ENCODE results near the gene MCAT. TPM values are rescaled to one million over a fixed set of nuclear protein-coding genes. Genes with fewer than 3 reads are reported as not detected.
A peak's percentile ranks its signal among the peaks of the same experiment; 100 is the strongest.

The MCAT gene
- total RNA-seq, 1 donor from 2014 or later, result 22.8 TPM

DNA sequence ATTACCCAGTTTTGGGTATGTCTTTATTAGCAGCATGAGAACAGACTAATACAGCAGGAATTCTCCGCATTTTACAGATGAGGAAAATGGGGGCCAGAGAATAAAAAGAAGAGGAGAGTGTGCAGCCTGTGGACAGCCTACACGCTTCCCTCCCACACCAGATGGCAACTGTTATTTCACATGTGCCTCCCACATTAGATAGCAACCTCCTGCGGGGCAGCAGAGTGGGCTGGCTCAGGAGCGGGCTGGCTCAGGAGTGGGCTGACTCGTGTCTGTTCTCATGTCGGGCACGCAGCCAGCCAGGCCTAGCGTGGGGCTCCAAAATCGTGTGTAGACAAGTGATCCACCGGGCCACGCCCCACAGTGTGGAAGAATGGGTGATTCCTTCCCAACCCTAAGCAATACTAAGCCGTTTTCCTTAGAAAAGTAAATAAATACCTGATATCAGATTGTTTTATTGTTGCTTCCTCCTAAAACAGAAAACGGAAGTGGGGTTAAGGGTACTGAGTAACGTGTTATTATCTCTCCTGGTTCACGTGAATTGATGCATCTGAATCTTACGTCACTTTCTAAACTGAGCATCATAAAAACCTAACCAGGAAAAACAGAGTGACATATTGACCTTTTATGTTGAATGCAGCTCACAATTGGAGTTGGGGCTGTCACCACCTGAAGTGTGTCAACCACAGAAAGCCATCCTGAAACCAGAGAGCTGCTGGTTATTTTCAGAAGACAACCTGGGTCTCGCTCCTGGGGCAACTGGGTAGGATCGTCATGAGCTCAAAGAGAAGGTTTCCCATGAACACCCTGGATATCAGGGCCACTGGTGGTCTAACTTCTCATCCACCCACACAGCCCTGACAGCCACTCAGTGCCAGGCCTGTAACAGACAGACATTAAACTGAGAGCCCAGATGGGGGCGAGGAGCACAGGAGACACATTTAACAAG, 57.3 kb downstream of the MCAT start:
- no peak for TF ChIP-seq POLR2A (IDR thresholded peaks at IDR 0.05)
- TF ChIP-seq, protein P1, sequence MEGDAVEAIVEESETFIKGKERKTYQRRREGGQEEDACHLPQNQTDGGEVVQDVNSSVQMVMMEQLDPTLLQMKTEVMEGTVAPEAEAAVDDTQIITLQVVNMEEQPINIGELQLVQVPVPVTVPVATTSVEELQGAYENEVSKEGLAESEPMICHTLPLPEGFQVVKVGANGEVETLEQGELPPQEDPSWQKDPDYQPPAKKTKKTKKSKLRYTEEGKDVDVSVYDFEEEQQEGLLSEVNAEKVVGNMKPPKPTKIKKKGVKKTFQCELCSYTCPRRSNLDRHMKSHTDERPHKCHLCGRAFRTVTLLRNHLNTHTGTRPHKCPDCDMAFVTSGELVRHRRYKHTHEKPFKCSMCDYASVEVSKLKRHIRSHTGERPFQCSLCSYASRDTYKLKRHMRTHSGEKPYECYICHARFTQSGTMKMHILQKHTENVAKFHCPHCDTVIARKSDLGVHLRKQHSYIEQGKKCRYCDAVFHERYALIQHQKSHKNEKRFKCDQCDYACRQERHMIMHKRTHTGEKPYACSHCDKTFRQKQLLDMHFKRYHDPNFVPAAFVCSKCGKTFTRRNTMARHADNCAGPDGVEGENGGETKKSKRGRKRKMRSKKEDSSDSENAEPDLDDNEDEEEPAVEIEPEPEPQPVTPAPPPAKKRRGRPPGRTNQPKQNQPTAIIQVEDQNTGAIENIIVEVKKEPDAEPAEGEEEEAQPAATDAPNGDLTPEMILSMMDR (IDR thresholded peaks at IDR 0.05), result no peak
- no peak for TF ChIP-seq POLR2AphosphoS5 (IDR thresholded peaks at IDR 0.05; ENCODE audit: insufficient read depth in 1 of 2, low read depth in 1 of 2)
- H3K27me3 ChIP-seq, result no peaks in the 10 kb centered on the region
- no peak for DNase-seq (ENCODE audit: extremely low spot score in 2 of 2)
- intact Hi-C loops (cut with DNase I), result no loop called here
- H3K9me3 ChIP-seq, result no peaks in the 10 kb centered on the region
- H3K27ac ChIP-seq, result peak overlapping the region; percentile 39
- H3K4me1 ChIP-seq, result peaks cover 13% of the 10 kb centered on the region
- no peak overlapping the region for H3K4me3 ChIP-seq
- no peaks in the 10 kb centered on the region for H3K36me3 ChIP-seq

Other genes starting within 250 kb of the MCAT start
- 46.2 TPM for gene PACSIN2, start 128.2 kb downstream of the MCAT start, total RNA-seq
- gene TTLL1, start 54.0 kb downstream of the MCAT start, total RNA-seq, result 5.9 TPM
- not detected for gene BIK, start 32.6 kb downstream of the MCAT start, total RNA-seq
- 524 TPM for gene TSPO, start 8.2 kb upstream of the MCAT start, total RNA-seq
- gene TTLL12, start 43.7 kb upstream of the MCAT start, total RNA-seq, result 56.2 TPM
- 6.9 TPM for gene SCUBE1, start 200.0 kb upstream of the MCAT start, total RNA-seq

Measured in vagina (tissue), 2 donors.